Stimulated activated CD4-positive, alpha-beta T cell treated with anti-CD3 and anti-CD28 coated beads, Interleukin-15, amount 100 ng/mL, for 1 hour (primary cell): Measurements from ENCODE around the gene TRIM7.
"Not testable (repeated sequence)": the region's sequence is repeated elsewhere in the genome, so short reads cannot be mapped to it uniquely, and the experiment has no call there.

Source experiments
- DNase-seq, 2 donors: peaks; one replicate each; pipeline ENCODE4 v3.0.0-alpha.2; 2020; ENCODE audit warnings: low read depth in 1 of 2, low spot score in 1 of 2

TRIM7 gene

DNA sequence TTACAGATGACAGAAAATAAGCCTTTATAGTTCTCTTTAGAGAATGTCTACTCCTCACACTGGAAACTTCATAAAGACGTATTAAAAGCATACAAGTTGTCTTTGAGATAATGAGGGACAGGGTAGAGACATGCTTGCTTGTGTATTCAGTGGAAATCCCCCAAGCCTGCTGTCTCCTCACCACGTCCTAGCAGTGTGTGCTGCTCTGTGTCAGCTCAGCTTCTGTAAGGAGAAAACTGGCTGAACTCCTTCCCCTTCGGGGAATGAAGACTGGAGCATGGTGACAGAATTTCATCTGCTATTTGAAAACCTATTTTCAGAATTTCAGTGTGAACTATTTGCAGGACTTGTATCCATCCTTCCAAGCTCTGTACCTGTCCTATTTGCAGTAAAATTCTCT lies 48.2 kb downstream of the TRIM7 start:
- DNase-seq: no peak

DNA sequence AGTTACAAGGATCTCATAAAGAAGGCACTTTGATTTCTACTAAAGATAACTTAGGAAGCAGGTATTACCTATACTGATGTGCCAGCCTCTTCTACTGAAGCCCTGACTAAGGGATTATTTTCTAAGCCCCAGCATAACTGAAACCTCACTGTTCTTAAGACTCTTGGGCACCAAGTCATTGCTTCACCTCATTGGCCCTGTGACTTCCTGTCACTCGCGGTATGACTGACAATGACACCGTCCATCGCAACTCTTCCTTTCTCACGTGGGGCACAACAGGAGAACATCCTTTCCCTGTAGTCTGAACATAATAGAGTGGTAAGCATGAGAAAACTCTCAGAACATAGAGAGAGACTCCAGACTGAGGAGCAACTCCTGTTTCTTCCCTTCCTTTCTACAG lies 51.2 kb downstream of the TRIM7 start:
- no peak for DNase-seq

DNA sequence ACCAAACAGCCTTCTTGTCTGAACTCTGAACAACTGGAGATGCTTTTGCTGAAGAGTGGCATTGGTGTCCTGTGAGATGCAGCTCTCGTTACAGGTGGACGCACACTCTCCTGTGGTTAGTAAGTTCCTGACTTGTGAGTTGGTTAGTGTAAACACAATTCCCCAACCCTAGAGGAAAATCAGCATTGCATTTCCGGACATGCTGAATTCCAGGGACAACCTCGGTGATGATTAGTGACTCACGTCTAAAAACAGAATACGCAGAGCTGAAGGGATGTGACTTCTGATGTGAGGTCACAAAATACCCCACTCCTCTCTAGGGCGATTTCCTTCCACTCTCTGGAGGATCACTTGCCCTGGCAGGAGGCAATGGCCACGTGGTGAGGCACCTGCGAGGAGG lies 52.6 kb downstream of the TRIM7 start:
- DNase-seq: no peak

DNA sequence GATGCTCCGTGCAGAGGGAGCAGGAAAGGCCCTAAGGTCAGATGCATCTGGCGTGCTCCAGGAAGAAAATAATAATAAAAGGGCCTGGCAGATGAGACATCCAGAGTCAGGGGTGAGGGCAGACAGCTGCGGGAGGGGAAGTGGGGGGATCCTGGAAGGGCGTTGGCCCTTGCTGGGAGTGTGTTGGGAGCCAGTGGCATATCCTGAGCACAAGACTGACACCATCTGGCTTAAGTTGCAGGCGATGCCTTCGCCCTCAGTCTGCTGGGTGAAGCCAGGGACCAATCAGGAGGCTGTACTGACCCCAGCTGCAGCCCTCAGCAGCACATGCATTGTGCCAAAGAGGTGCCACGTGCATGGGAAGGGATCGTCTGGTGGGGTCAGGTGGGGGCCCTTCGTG lies 53.9 kb downstream of the TRIM7 start:
- no peak for DNase-seq

DNA sequence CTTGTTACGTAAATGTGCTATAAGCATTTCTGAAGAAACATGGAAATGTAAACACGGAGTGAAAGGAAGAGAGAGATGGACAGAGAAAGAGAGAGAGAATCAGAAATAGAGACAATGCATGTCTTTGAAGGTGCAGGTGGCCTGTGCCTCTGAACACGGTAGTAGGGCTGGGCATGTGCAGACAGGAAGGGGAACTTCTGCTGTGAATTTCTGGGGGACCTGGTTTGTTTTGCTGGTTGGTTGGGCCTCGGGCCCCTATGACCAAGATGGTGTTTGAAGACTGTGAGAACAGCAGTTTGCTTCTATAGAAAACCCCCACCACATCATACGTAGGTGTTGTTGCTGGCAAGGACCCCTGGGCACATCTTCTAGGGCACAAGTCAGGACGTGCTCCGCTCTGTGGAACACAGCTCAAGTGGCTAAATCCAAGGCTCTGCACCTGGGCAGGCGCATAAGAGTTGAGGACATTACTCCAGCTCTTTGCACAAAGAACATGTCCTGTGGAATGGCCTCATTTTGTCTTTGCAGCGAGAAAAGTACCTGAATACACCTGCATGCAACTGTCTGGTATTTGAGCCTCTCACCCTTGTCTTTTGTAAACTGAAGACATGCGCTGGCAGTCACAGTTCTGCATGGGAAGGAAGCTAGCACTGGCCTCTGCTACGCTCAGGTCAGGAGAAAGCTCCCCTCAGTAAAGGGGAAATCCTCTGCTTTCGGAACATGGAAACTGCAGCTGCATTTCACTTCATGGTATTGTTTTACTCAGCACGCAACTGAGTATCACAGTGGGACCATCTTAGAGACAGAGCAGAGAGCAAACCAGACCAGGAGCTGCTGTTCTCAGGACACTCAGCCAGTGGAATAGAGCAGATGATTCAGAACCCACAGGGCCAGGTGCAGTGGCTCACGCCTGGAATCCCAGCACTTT lies 54.9 kb downstream of the TRIM7 start:
- no peak for DNase-seq

DNA sequence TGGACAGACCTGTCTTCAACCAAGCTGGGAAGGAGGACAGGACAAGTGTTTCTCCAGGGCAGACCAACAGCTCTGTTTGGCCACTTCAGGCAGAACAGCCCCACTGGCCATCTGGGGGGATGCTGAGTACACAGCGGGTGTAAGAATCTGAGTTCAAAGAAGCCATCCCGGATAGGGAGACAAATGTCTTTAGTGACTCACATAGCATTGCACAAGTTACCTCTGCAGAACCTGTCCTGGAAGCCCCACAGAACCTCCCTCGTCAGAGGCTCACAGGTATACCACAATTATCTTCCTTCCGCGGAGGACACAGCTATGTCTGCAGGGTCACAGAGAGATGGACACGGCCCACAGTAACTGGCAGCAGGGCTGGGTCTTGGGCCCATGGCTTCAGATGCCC lies 55.6 kb downstream of the TRIM7 start:
- DNase-seq: no peak

DNA sequence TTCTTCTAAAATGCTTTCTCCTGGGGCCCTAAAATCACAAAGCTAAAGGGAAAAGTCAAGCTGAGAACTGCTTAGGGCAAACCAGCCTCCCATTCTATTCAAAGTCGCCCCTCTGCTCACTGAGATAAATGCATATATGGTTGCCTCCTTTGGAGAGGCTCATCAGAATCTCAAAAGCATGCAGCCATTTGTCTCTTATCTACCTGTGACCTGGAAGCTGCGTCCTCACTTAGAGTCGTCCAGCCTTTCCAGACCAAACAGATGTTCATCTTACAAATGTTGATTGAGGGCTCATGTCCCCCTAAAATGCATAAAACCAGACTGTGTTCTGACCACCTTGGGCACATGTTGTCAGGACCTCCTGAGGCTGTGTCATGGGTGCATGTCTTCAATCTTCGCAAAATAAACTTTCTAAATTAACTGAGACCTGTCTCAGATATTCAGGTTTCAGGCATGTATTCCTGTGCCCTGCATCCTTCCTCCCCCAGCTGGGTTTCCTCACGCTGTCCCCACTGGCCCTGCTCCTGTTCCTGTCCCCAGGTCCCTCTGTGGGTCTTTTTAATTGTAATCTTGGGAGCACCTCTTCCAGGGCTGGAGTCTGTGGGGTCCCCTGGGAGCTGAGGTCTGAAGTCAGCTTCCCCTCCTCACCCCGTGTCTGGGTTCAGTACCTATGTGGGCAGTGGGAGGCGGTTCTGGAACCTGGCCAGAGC lies 57.9 kb downstream of the TRIM7 start, which contains the start of gene OR2V2:
TSS of gene OR2V2 (plus strand) at position 660 of the 710 bp plus-strand sequence. CDS start 7,357 bp downstream, outside the sequence.
- DNase-seq: not testable (repeated sequence)

DNA sequence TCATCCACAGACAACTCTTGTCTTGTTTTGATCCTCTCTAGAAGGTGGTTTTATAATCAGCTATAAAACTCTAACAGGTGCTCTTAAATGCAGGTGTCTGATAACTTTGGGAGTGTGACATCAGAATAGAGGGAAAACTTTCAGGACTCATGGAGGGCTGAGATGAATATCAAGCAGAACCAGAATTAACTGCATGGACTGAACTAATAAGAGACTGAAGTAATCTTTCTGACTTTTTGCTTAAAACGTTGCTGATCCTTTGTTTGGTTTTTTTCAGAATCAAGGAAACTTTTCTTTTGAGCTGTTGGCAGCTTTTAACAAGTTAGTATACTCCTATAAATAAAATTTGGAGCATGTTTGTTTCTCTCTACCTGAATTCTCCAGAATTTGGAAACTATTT lies 59.9 kb downstream of the TRIM7 start:
- DNase-seq: no peak
